Natural killer cell (primary cell): ENCODE data around the gene PPP6C. TPM values are rescaled to one million over a fixed set of nuclear protein-coding genes. Genes with fewer than 3 reads are reported as not detected.
"Not testable (repeated sequence)": the region's sequence is repeated elsewhere in the genome, so short reads cannot be mapped to it uniquely, and the experiment has no call there.

Experiments
- ATAC-seq, 3 donors: fragments of 150-1000 bp in 2 of 3; fragments of 200-7000 bp in 1 of 3; cut with Tn5 transposase; 1 replicate in 1 of 3; 2 replicates in 2 of 3; pipeline ENCODE4 v1.10.0; 2021; ENCODE audit warnings: mild to moderate bottlenecking in 2 of 3, moderate library complexity in 2 of 3
- DNase-seq, 2 donors: peaks; one replicate each; pipeline versions ENCODE4 v3.0.0 to v3.0.0-alpha.2; 2013 to 2021; ENCODE audit warnings: mixed read lengths in 1 of 2
- H3K27ac ChIP-seq: one replicate; pipeline ENCODE4 v1.5.1; 2013; ENCODE audit warnings: mild to moderate bottlenecking, low read length
- H3K27me3 ChIP-seq: one replicate; pipeline ENCODE4 v1.6.1; 2013; ENCODE audit warnings: low read length; ENCODE audit not compliant: control insufficient read depth, insufficient read depth
- H3K36me3 ChIP-seq: one replicate; pipeline ENCODE4 v1.6.1; 2013; ENCODE audit warnings: low read length; ENCODE audit not compliant: control insufficient read depth, insufficient read depth
- H3K4me1 ChIP-seq: one replicate; pipeline ENCODE4 v1.6.1; 2013; ENCODE audit warnings: low read length; ENCODE audit not compliant: control insufficient read depth, insufficient read depth
- H3K4me3 ChIP-seq: one replicate; pipeline ENCODE4 v1.5.1; 2013; ENCODE audit warnings: low read length
- H3K9me3 ChIP-seq: one replicate; pipeline ENCODE4 v1.6.1; 2013; ENCODE audit warnings: low read length; ENCODE audit not compliant: control insufficient read depth, insufficient read depth
- H3K27ac Mint-ChIP-seq, 2 donors: one replicate each; pipeline ENCODE4 v1.8.0; 2022; ENCODE audit warnings: mild to moderate bottlenecking in 2 of 2, mixed read lengths in 2 of 2, moderate library complexity in 1 of 2
- H3K27me3 Mint-ChIP-seq, 2 donors: one replicate each; pipeline ENCODE4 v1.8.0; 2022; ENCODE audit warnings: low read depth in 2 of 2, mixed read lengths in 2 of 2
- H3K36me3 Mint-ChIP-seq: one replicate; pipeline ENCODE4 v1.8.0; 2022; ENCODE audit warnings: mixed read lengths
- H3K4me1 Mint-ChIP-seq, 2 donors: one replicate each; pipeline ENCODE4 v1.8.0; 2022; ENCODE audit warnings: mixed read lengths in 2 of 2
- H3K4me3 Mint-ChIP-seq: one replicate; pipeline ENCODE4 v1.8.0; 2022; ENCODE audit warnings: mild to moderate bottlenecking, moderate library complexity, mixed read lengths
- H3K9me3 Mint-ChIP-seq, 2 donors: one replicate each; pipeline ENCODE4 v1.8.0; 2022; ENCODE audit warnings: mixed read lengths in 2 of 2
- CTCF ChIP-seq: fragments of 200-600 bp; IDR thresholded peaks from one replicate; pipeline ENCODE4 v1.8.0; 2022; ENCODE audit warnings: antibody characterized with exemption
- WGBS: methylation state at CpG from one replicate; pipeline ENCODE4 v1.1.7; 2013; ENCODE audit warnings: missing lambda C conversion rate; ENCODE audit not compliant: insufficient coverage; 5-methylcytosine and 5-hydroxymethylcytosine counted together
- intact Hi-C: fragments of 100-400 bp; cut with micrococcal nuclease; formaldehyde crosslinking; loops from one replicate; pipeline ENCODE4 v1.14.2; 2022
- total RNA-seq, 4 donors: library from RNA; stranded (reverse); fragments of 120-200 nt in 1 of 4; gene quantifications; one replicate each; pipeline versions ENCODE4 v1.2.3 to v1.2.4, GENCODE V29; 2013 to 2022

PPP6C gene
- total RNA-seq, 3 donors from 2014 or later (not counting 1 experiment from before 2014, with no cell fraction given): 31.1 to 37.4 (median 34.8) TPM

GRCh38 chr9:125110464-125110863 is 79.1 kb downstream of the PPP6C start:
- Mint-ChIP-seq H3K4me1 (peaks cover 5 to 18% of the 10 kb centered on the region in 2 donors), H3K9me3 (peaks cover 0 to 6% of the 10 kb centered on the region in 2 donors), H3K4me3 (no peak overlapping the region), H3K27me3 (no peaks in the 10 kb centered on the region), H3K27ac (no peak overlapping the region), H3K36me3 (no peaks in the 10 kb centered on the region)
- Histone ChIP-seq H3K4me1 (no peaks in the 10 kb centered on the region), H3K27ac (no peak overlapping the region), H3K36me3 (no peaks in the 10 kb centered on the region), H3K27me3 (no peaks in the 10 kb centered on the region), H3K4me3 (no peak overlapping the region), H3K9me3 (no peaks in the 10 kb centered on the region)
- intact Hi-C loops: no loop called here
- no peak for DNase-seq
- no peak for ATAC-seq
- 89% methylated on average over 2 of the region's 2 CpGs for whole genome bisulfite sequencing
- no peak for TF ChIP-seq CTCF

DNA sequence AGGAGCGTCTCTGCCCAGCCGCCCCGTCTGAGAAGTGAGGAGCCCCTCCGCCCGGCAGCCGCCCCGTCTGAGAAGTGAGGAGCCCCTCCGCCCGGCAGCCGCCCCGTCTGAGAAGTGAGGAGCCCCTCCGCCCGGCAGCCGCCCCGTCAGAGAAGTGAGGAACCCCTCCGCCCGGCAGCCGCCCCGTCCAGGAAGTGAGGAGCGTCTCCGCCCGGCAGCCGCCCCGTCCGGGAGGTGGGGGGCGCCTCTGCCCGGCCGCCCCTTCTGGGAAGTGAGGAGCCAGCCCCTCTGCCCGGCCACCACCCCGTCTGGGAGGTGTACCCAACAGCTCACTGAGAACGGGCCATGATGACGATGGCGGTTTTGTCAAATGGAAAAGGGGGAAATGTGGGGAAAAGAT is 81.1 kb downstream of the PPP6C start:
- ATAC-seq, H3K4me1 ChIP-seq, H3K9me3 Mint-ChIP-seq, intact Hi-C loops, H3K36me3 Mint-ChIP-seq, H3K27ac Mint-ChIP-seq, H3K36me3 ChIP-seq, H3K27me3 ChIP-seq, H3K9me3 ChIP-seq, H3K4me3 Mint-ChIP-seq, H3K27ac ChIP-seq, H3K4me3 ChIP-seq, H3K27me3 Mint-ChIP-seq, DNase-seq: not testable (repeated sequence)
- peaks cover 5 to 18% of the 10 kb centered on the region in 2 donors for H3K4me1 Mint-ChIP-seq
- 98% methylated on average over 28 of the region's 33 CpGs for WGBS

DNA sequence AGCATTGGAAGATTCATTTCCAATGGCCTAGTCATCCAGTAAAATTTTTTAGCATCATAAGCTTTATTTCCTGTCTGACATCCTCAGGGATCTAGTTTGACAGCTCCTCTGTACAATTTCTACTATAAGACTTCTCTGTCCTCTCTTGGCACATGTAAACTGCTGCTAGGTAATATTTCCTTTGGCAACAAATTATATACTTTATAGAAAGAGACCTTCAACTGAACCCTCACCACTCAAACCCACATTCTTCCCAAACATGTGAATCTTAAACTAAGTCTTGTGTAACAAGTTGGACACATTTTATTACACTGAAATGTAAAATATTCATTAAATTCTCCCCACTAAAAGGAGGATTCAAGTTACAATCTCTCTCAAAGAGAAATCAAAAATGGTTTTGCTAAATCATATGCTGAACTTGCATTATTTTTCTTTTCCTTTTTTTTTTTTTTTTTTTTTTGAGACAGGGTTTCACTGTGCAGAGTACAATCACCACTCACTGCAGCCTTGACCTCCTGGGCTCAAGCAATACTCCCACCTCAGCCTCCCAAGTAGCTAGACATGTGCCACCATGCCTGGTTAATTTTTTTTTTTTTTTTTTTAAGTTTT is 83.2 kb downstream of the PPP6C start:
- intact Hi-C loops: no loop called here
- Mint-ChIP-seq H3K9me3 (no peaks in the 10 kb centered on the region), H3K27me3 (no peaks in the 10 kb centered on the region), H3K27ac (no peak overlapping the region), H3K4me3 (no peak overlapping the region), H3K36me3 (no peaks in the 10 kb centered on the region), H3K4me1 (peaks cover 6 to 24% of the 10 kb centered on the region in 2 donors)
- Histone ChIP-seq H3K9me3 (no peaks in the 10 kb centered on the region), H3K27ac (no peak overlapping the region), H3K4me1 (no peaks in the 10 kb centered on the region), H3K36me3 (no peaks in the 10 kb centered on the region), H3K27me3 (no peaks in the 10 kb centered on the region), H3K4me3 (no peak overlapping the region)
- no peak for DNase-seq
- TF ChIP-seq CTCF: no peak
- ATAC-seq: no peak

DNA sequence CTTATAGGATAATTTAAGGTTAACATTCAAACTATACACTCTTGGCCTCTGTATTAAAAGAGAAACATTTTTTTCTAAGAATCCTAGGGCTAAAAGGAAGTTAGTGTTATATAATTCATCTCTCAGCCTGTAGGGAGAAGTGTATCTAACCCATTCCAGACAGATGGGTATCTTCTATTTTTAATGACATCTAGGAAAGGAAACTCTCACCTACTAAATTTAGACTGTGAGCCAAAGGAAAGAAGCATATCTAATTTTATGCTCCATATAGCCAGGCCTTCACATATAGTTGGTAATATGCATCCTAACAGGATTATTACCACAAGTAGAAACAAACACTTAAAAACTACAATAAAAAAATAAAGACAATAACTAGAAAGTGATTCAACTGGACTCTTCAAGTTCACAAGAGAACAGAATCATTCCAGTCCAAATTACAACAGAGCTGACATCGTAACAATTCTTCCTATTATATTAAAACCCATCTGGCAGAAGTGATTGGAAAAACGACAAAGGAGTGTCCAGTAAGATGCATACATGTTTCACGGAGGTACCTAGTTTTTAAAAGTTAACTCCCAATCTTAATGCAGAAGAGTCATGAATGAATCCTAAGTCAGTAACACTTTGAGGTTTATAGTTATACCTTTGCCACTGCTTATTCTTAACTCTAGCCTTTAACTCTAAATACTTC is 85.7 kb downstream of the PPP6C start:
- WGBS: 97% methylated on average over 3 of the region's 3 CpGs
- intact Hi-C loops: no loop called here
- Histone ChIP-seq H3K4me3 (no peak overlapping the region), H3K27ac (no peak overlapping the region), H3K4me1 (no peaks in the 10 kb centered on the region), H3K9me3 (no peaks in the 10 kb centered on the region), H3K27me3 (no peaks in the 10 kb centered on the region), H3K36me3 (no peaks in the 10 kb centered on the region)
- H3K36me3 Mint-ChIP-seq: no peaks in the 10 kb centered on the region
- no peaks in the 10 kb centered on the region for H3K9me3 Mint-ChIP-seq
- ATAC-seq: no peak
- no peak for TF ChIP-seq CTCF
- no peak for DNase-seq
- no peak overlapping the region for H3K27ac Mint-ChIP-seq
- no peak overlapping the region for H3K4me3 Mint-ChIP-seq
- H3K4me1 Mint-ChIP-seq: peaks cover 5 to 25% of the 10 kb centered on the region in 2 donors
- no peaks in the 10 kb centered on the region for H3K27me3 Mint-ChIP-seq
